GM03348 (cell line): ENCODE measurements around the gene EML3.
A peak's percentile ranks its signal among the peaks of the same experiment; 100 is the strongest.
"Not testable (repeated sequence)": the region's sequence is repeated elsewhere in the genome, so short reads cannot be mapped to it uniquely, and the experiment has no call there.

Source experiments
- DNase-seq: peaks from one replicate; pipeline ENCODE4 v3.0.0; 2012; ENCODE audit warnings: low spot score

Gene EML3

GRCh38 chr11:62570903-62571302 is 41.7 kb downstream of the EML3 start:
- not testable (repeated sequence) for DNase-seq

DNA sequence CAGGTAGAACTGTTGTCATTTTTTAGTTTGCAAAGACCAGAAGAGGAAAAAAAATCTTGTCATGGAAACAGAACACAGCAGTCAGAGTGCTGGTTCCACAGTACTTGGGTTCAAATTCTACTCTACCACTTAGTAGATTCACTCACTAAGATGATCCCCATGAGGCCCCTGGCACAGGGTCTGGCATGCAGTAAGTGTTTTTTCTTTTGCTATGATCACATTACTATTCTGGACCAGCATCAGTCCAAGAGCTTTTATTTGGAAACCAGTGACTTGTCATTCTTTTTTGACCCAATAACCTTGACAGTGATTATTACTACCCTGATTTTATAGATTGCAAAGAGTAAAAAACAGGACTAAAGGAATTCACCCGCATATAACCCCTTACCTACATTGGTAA is 43.0 kb downstream of the EML3 start:
- no peak for DNase-seq

GRCh38 chr11:62567018-62567633 is 45.4 kb downstream of the EML3 start:
- no peak for DNase-seq

DNA sequence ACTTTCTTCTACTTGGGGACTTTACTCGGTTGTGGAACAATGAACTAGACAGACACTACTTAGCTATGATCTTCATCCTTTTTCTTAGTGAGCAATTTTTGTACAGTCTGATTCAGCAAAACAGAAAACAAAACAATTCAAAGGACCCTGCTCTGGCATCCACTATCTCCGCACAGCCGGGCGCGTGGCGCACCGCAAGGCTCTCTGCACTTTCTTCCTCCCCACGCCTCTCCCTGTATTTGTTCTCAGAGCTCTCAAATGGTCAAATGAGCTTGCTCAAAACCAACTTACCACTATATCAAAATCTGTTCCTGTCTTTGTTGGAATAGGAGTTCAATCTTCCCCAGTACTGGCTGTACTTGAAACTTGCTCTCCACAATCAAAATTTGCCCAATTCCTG is 46.3 kb downstream of the EML3 start:
- no peak for DNase-seq

GRCh38 chr11:62565100-62565802 is 47.3 kb downstream of the EML3 start:
- no peak for DNase-seq

- DNase-seq: not testable (repeated sequence)
Observed at GRCh38 chr11:62561677-62562230, 50.8 kb downstream of the EML3 start.

- DNase-seq: peak; percentile 92
Observed at GRCh38 chr11:62560566-62561103, 51.9 kb downstream of the EML3 start.

- DNase-seq: not testable (repeated sequence)
Observed at GRCh38 chr11:62559626-62560025, 52.9 kb downstream of the EML3 start.

GRCh38 chr11:62559204-62559603 is 53.4 kb downstream of the EML3 start:
- no peak for DNase-seq

- DNase-seq: no peak
Observed at GRCh38 chr11:62558669-62559068, 53.9 kb downstream of the EML3 start.

GRCh38 chr11:62556875-62557631 is 55.5 kb downstream of the EML3 start:
- DNase-seq: no peak

- DNase-seq: peak; percentile 96
Observed at GRCh38 chr11:62556108-62556874, 56.3 kb downstream of the EML3 start.

DNA sequence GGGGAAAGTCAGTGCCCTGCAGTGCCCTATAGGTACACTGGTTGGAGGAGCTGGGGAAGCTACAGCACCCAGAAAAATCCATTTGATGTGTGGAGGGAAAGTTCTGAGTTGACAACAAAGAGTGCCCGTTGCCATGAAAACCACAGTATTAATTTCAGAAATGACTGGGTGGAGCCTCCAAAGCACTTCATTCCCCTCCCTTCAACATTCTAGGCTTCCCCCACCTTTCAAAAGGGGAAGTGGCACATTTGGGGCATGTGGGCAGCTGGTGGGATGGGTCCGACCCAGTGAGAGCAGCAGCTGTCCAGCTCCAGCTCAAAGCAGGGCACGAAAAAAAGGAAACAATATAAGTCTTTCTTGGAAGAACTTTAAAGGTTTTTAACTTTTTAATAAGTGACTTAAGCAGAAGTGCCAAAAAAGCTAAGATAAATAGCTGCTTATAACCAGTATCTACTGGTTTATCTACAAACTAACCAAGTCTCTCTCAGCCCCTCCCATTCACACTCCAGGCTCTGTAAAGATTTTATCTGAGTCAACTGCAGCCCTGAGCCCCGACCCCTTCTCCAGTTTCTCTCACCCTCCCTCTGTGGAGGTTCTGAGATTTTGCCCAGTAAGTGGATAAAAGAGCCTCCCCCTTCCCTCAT is 57.0 kb downstream of the EML3 start:
- DNase-seq: no peak

- no peak for DNase-seq
Observed at GRCh38 chr11:62554387-62555167, 58.0 kb downstream of the EML3 start.

DNA sequence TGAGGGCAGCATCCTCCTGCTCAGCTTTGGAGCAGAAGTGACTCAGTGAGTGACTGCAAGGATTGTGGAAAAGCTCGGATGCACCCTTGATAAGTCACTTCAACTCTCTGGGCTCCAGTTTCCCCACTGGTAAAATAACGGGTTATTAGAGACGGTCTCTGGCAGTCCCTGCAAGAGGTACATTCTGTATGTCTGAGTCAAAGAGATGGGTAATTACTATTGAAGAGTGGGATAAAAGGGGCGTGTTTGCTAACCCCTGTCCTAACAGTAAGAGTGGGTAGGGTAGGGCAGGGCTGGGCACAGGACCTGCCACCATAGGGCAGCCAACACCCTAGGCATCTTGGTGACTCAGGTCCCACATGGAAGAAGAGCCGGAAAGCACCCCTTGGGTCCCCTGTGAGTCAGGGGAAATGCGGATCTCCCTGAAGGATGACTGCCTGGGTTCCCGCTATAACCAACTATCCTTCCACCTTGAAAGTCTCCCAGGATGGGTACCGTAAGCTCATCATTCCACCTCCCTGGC is 58.7 kb downstream of the EML3 start:
- peak; percentile 53 for DNase-seq

DNA sequence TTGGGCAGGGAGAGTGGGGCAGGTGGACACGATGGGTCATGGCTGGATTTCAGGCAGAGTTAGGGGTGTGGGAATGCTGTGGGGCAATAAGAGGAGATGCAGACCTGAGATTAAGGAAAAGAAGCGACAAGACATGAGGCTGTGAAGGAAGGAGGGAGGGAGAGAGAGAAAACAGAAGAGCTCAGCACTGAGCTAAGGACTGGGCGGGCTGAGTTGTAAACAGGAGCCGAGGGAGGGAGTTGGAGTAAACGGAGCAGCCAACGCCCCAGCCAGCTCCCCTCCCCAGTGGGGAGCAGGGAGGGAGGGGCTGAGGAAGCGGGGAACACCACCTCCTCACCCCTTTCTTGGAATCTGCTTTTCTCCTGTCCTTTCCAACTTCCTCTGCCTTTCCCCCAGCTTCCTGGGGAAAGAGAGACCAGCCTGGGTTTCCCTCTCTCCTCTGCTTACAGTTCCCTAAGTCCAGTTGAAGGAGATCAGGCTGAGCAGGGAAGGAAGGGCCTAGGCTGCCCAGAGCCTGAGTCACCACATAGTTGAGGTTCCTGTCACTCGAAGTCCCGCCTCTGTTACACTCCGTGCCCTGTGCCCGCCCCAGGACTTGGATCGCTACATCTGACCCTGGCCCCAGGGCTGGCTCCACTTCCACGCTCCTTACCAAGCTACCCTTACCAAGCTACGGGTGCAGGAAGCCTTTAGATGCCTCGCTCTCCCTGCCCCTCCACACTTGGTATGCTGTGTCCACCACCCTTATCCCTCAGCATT is 59.3 kb downstream of the EML3 start:
- peak; percentile 89 for DNase-seq

DNA sequence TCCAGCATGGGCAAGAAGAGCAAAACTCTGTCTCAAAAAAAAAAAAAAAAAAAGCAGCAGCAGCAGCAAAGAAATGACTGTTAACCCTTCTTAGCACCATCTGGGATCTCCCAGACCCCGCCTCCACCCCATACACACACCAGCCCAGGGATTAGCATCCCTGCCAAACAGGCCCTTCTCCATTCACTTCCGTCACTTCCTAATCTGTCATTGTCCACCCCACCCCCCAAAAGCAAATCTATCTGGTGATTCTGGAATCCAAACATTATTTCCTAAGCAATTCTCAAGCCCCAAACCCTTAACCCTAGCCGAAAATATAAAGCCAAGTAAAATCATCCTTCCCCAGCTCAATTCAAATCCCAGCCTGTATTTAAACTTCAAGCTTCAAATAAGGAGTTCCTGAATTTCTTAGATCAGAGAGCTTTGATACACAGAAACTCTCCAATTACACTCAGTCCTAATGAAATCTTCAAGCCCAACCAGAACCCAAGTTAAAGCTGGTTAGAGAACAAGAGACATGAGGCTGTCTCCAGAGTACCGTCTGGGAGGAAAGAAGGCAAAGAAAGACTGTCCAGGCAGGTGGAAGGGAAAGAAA is 60.0 kb downstream of the EML3 start:
- DNase-seq: no peak
